Natural killer cell treated with Interleukin-12 subunit alpha and Interleukin-12 subunit beta and Interleukin-15 and Interleukin-18, amount 100 ng/mL, for 72 hours (primary cell): ENCODE results near the gene TRAF3. TPM values are rescaled to one million over a fixed set of nuclear protein-coding genes. Genes with fewer than 3 reads are reported as not detected.

Experiments used
- ATAC-seq, 2 donors: fragments of 150-1000 bp; cut with Tn5 transposase in 1 of 2; sonication (Bioruptor Pico), chemical (Tn5 transposase) in 1 of 2; 2 replicates each; pipeline ENCODE4 v1.10.0; 2021
- DNase-seq: peaks from one replicate; pipeline ENCODE4 v3.0.0; 2022; ENCODE audit warnings: low spot score
- H3K27ac Mint-ChIP-seq, 2 donors: 1 replicate in 1 of 2; 2 replicates in 1 of 2; pipeline ENCODE4 v1.8.0; 2022; ENCODE audit warnings: mixed read lengths in 2 of 2, mild to moderate bottlenecking in 1 of 2, moderate library complexity in 1 of 2
- H3K27me3 Mint-ChIP-seq, 2 donors: 1 replicate in 1 of 2; 2 replicates in 1 of 2; pipeline ENCODE4 v1.8.0; 2022; ENCODE audit warnings: mixed read lengths in 2 of 2
- H3K36me3 Mint-ChIP-seq: one replicate; pipeline ENCODE4 v1.8.0; 2022; ENCODE audit warnings: mixed read lengths
- H3K4me1 Mint-ChIP-seq, 2 donors: 1 replicate in 1 of 2; 2 replicates in 1 of 2; pipeline ENCODE4 v1.8.0; 2022; ENCODE audit warnings: low read depth in 2 of 2, mixed read lengths in 2 of 2, mild to moderate bottlenecking in 1 of 2
- H3K4me3 Mint-ChIP-seq: one replicate; pipeline ENCODE4 v1.8.0; 2022; ENCODE audit warnings: mixed read lengths
- H3K9me3 Mint-ChIP-seq: 2 replicates; pipeline ENCODE4 v1.8.0; 2022; ENCODE audit warnings: mixed read lengths
- total RNA-seq, 2 donors: library from RNA; stranded (reverse); gene quantifications; one replicate each; pipeline ENCODE4 v1.2.3, GENCODE V29; 2022

Gene TRAF3
- total RNA-seq, 2 donors from 2014 or later = 37.6 to 84.6 TPM

DNA sequence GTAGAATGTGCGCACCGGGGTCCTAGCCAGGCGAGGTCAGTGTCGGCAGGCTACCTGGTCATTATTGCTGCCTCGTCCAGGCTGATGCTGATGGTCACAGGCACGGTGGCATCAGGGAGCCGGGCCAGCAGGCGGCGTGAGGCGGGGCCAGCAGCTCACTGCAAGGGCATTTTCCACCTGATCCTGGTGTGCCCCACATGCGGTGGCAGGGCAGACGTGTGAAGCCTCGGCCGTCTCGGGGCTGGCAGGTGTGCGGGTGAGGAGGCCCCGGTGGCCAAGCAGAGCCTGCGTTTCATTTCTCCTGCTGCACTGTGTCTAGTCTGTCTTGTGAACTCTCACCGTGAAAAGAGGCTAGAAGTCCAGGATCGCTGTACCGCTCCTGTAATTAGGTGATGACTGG is 133.2 kb downstream of the TRAF3 start:
- Mint-ChIP-seq H3K27ac (no peak overlapping the region), H3K9me3 (no peaks in the 10 kb centered on the region), H3K27me3 (no peaks in the 10 kb centered on the region), H3K4me3 (no peak overlapping the region), H3K36me3 (no peaks in the 10 kb centered on the region), H3K4me1 (no peaks in the 10 kb centered on the region)
- ATAC-seq (no peak), DNase-seq (no peak)

DNA sequence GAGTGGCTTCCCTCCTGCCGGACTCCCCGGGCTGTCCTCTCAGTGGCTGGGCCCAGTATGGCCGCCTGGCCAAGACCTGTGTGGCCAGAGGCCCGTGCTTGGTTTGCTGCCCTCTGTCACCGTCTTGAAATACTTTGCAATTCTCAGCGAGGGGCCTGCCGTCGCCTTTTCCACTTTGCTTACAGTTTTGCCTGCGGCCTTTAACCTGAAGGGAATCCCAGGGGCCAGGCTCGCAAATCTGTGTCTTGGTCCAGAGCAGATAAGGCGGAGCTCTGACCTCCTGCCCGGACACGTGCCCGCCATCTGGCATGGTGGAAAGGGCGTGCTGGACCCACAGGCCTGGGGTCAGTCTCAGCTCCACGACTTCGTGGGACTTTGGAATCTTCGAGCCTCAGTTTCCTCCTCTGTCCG is 134.3 kb downstream of the TRAF3 start:
- no peaks in the 10 kb centered on the region for H3K9me3 Mint-ChIP-seq
- no peak overlapping the region for H3K4me3 Mint-ChIP-seq
- DNase-seq = no peak
- H3K4me1 Mint-ChIP-seq = no peaks in the 10 kb centered on the region
- no peaks in the 10 kb centered on the region for H3K36me3 Mint-ChIP-seq
- no peak overlapping the region for H3K27ac Mint-ChIP-seq
- ATAC-seq = no peak
- H3K27me3 Mint-ChIP-seq = no peaks in the 10 kb centered on the region

DNA sequence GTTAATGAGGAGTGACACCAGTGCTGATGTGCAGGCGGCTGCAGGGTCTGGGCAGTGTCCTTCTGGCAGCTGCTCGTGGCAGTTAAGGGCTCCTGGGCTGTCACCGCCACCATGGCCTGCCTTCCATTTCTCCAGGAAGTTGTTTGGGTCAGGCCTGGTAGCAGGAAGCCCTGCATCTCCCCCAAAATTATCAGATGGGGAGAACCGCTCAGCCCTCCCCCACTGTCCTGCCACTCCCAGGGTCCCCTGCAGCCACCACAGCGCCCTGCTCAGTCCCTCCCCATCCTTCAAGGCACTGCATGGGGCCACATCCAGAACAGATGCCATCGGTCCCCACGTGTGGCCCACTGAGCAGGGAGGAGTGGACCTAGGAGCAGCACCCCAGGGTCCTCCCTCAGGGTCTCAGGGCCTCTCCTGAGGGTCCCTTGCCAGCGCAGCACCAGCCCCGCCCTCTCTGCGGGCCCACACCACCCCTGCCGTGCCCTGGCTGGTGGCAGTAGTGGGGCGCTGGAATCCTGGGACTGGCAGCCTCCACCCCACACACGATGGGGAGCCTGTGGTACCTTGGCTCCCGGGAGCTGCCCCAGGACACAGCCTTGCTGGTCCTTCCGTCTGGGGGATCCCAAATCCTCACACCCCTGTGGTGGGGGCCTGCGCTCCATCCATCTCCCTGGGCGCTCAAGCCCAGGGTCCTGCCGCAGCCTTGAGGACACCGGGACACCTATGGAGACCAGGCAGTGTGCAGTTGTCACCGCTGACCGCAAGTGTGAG is 134.9 kb downstream of the TRAF3 start:
- H3K9me3 Mint-ChIP-seq = no peaks in the 10 kb centered on the region
- ATAC-seq = no peak

GRCh38 chr14:102913341-102914211 is 136.3 kb downstream of the TRAF3 start:
- ATAC-seq = no peak
- no peak overlapping the region for H3K4me3 Mint-ChIP-seq
- H3K27ac Mint-ChIP-seq = no peak overlapping the region
- DNase-seq = no peak
- H3K27me3 Mint-ChIP-seq = no peaks in the 10 kb centered on the region
- H3K9me3 Mint-ChIP-seq = no peaks in the 10 kb centered on the region
- H3K4me1 Mint-ChIP-seq = no peaks in the 10 kb centered on the region
- H3K36me3 Mint-ChIP-seq = no peaks in the 10 kb centered on the region

More for the DNA sequence above, 134.9 kb downstream of the TRAF3 start:
- Mint-ChIP-seq H3K27me3 (no peaks in the 10 kb centered on the region), H3K4me1 (no peaks in the 10 kb centered on the region), H3K27ac (no peak overlapping the region), H3K36me3 (no peaks in the 10 kb centered on the region), H3K4me3 (no peak overlapping the region)
- peak; percentile 29 for DNase-seq

DNA sequence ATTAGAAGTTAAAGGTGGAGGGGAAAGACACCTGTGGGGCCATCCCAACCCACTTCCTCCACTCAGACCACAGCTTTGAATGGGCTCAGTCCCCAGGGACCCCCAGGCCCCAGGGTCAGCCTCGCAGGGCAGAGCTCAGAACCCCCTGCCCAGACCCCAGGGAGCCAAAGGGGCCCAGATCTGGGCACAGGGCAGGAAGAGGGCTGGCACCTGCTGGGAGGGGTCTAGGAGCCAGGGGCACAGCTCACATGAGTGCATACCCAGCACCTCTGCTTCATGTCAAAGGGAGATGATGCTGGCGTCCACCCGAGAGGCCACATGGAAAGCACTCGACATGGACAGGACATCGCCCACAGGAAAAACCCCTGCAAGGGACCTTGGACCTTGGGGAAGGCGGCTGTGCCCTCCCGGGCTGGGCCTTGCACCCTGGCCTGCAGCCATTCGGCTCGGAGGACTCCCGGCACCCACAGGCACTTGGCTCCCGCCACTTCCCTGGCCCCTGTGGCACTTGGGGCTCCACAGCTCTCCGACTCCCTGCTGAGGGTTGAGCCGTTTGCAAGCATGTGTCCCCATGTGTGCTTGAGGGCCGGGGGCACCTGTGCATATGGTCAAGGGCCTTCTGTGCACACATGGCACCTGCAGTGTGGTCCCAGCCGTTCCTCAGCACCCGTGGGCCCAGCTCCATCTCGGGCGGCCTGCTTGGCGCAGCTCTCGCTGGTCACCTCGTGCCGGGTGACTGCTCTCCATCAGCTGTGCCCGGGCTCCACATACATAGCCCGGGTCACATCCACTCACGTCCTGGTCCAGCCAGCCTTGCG is 137.4 kb downstream of the TRAF3 start:
- Mint-ChIP-seq H3K27me3 (no peaks in the 10 kb centered on the region), H3K9me3 (no peaks in the 10 kb centered on the region), H3K4me1 (no peaks in the 10 kb centered on the region), H3K4me3 (no peak overlapping the region), H3K36me3 (no peaks in the 10 kb centered on the region), H3K27ac (no peak overlapping the region)
- no peak for DNase-seq
- no peak for ATAC-seq

GRCh38 chr14:102915292-102916110 is 138.3 kb downstream of the TRAF3 start:
- Mint-ChIP-seq H3K9me3 (no peaks in the 10 kb centered on the region), H3K27ac (no peak overlapping the region)
- peak in 1 of 2 donors; percentile 14 for ATAC-seq

GRCh38 chr14:102916347-102917055 is 139.3 kb downstream of the TRAF3 start:
- H3K4me1 Mint-ChIP-seq = no peaks in the 10 kb centered on the region
- ATAC-seq (no peak), DNase-seq (no peak)
- H3K9me3 Mint-ChIP-seq = no peaks in the 10 kb centered on the region
- no peak overlapping the region for H3K27ac Mint-ChIP-seq
- no peaks in the 10 kb centered on the region for H3K27me3 Mint-ChIP-seq
- H3K36me3 Mint-ChIP-seq = no peaks in the 10 kb centered on the region
- no peak overlapping the region for H3K4me3 Mint-ChIP-seq

More at GRCh38 chr14:102915292-102916110, 138.3 kb downstream of the TRAF3 start:
- Mint-ChIP-seq H3K4me3 (no peak overlapping the region), H3K27me3 (no peaks in the 10 kb centered on the region), H3K36me3 (no peaks in the 10 kb centered on the region), H3K4me1 (no peaks in the 10 kb centered on the region)
- no peak for DNase-seq

DNA sequence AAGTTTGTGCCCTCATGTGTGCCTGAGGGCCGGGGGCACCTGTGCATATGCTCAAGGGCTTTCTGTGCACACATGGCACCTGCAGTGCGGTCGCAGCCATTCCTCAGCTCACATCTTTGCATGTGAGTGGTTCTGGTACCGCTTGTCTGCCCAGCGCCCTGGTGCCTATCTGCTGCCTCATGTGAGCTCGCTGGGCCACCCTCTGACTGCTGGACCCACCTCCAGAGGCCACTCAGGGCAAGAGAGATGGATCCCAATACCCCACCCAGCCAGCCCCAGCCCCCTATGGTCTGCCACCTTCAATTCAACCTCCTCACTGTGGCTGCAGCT is 139.8 kb downstream of the TRAF3 start:
- ATAC-seq (no peak), DNase-seq (no peak)
- Mint-ChIP-seq H3K9me3 (no peaks in the 10 kb centered on the region), H3K36me3 (no peaks in the 10 kb centered on the region), H3K4me1 (no peaks in the 10 kb centered on the region), H3K27me3 (no peaks in the 10 kb centered on the region), H3K27ac (no peak overlapping the region), H3K4me3 (no peak overlapping the region)

- peak; percentile 66 for DNase-seq
- Mint-ChIP-seq H3K36me3 (no peaks in the 10 kb centered on the region), H3K4me1 (no peaks in the 10 kb centered on the region), H3K27ac (no peak overlapping the region), H3K27me3 (no peaks in the 10 kb centered on the region), H3K9me3 (no peaks in the 10 kb centered on the region), H3K4me3 (no peak overlapping the region)
- ATAC-seq = peak in 1 of 2 donors; percentile 35
These were observed 140.4 kb downstream of the TRAF3 start for GRCh38 chr14:102917469-102918211.

- no peak overlapping the region for H3K4me3 Mint-ChIP-seq
- no peak overlapping the region for H3K27ac Mint-ChIP-seq
- no peaks in the 10 kb centered on the region for H3K9me3 Mint-ChIP-seq
- H3K4me1 Mint-ChIP-seq = no peaks in the 10 kb centered on the region
- H3K36me3 Mint-ChIP-seq = no peaks in the 10 kb centered on the region
- DNase-seq = no peak
- H3K27me3 Mint-ChIP-seq = no peaks in the 10 kb centered on the region
- no peak for ATAC-seq
These were observed 141.2 kb downstream of the TRAF3 start for GRCh38 chr14:102918438-102918837.

GRCh38 chr14:102920273-102920997 is 143.2 kb downstream of the TRAF3 start:
- DNase-seq = peak; percentile 8
- Mint-ChIP-seq H3K27me3 (peaks cover 0 to 2% of the 10 kb centered on the region in 2 donors), H3K4me3 (no peak overlapping the region)

GRCh38 chr14:102920998-102921304 is 143.7 kb downstream of the TRAF3 start:
- Mint-ChIP-seq H3K36me3 (no peaks in the 10 kb centered on the region), H3K9me3 (no peaks in the 10 kb centered on the region), H3K27me3 (peaks cover 5 to 7% of the 10 kb centered on the region in 2 donors), H3K4me3 (no peak overlapping the region), H3K4me1 (no peaks in the 10 kb centered on the region), H3K27ac (no peak overlapping the region)
- DNase-seq (no peak), ATAC-seq (no peak)

More at GRCh38 chr14:102920273-102920997, 143.2 kb downstream of the TRAF3 start:
- ATAC-seq = no peak
- no peaks in the 10 kb centered on the region for H3K36me3 Mint-ChIP-seq
- no peaks in the 10 kb centered on the region for H3K4me1 Mint-ChIP-seq
- H3K27ac Mint-ChIP-seq = no peak overlapping the region
- no peaks in the 10 kb centered on the region for H3K9me3 Mint-ChIP-seq
